H1 (cell line): ENCODE results near the gene EMC10.
A peak's percentile ranks its signal among the peaks of the same experiment; 100 is the strongest.

ENCODE experiments used
- CBX8 ChIP-seq: fragments of 300-800, 300-1000 bp; sonication (generic); IDR thresholded peaks from 2 replicates; pipeline ENCODE4 v1.7.1; 2016; ENCODE audit warnings: low read depth, low read length, borderline replicate concordance
- E2F6 ChIP-seq: IDR thresholded peaks from 2 replicates; pipeline ENCODE4 v1.6.1; 2012; ENCODE audit warnings: inconsistent platforms
- EP300 ChIP-seq, 2 experiments: IDR thresholded peaks; 1 replicate in 1 of 2; 2 replicates in 1 of 2; pipeline ENCODE4 v1.6.1; 2011 to 2012; ENCODE audit warnings: low read depth in 2 of 2, low read length in 2 of 2, mild to moderate bottlenecking in 2 of 2, borderline replicate concordance in 1 of 2, inconsistent platforms in 1 of 2, moderate library complexity in 1 of 2
- GABPA ChIP-seq: IDR thresholded peaks from 2 replicates; pipeline ENCODE4 v1.6.1; 2011; ENCODE audit warnings: mild to moderate bottlenecking, low read length, moderate library complexity, borderline replicate concordance; ENCODE audit not compliant: insufficient read depth
- HDAC2 ChIP-seq, 2 experiments: fragments of 300-600 bp in 1 of 2; sonication (generic) in 1 of 2; IDR thresholded peaks; 2 replicates each; pipeline ENCODE4 v1.6.1; 2011 to 2012; ENCODE audit warnings: low read depth in 2 of 2, low read length in 2 of 2, mild to moderate bottlenecking in 2 of 2, moderate library complexity in 2 of 2, borderline replicate concordance in 1 of 2, inconsistent platforms in 1 of 2
- POLR2AphosphoS5 ChIP-seq: IDR thresholded peaks from 2 replicates; pipeline ENCODE4 v1.6.1; 2011; ENCODE audit warnings: low read depth, low read length
- RFX5 ChIP-seq: IDR thresholded peaks from 2 replicates; pipeline ENCODE4 v1.6.1; 2011; ENCODE audit warnings: low read depth, low read length, improper control_type of control experiment, borderline replicate concordance
- SIN3A ChIP-seq, 2 experiments: IDR thresholded peaks in 1 of 2; conservative IDR thresholded peaks in 1 of 2; 2 replicates each; pipeline ENCODE4 v1.6.1; 2011 to 2012; ENCODE audit warnings: low read length in 2 of 2, improper control_type of control experiment in 1 of 2, low read depth in 1 of 2, mild to moderate bottlenecking in 1 of 2
- SRF ChIP-seq: IDR thresholded peaks from 2 replicates; pipeline ENCODE4 v1.6.1; 2011; ENCODE audit warnings: mild to moderate bottlenecking, low read depth, low read length, moderate library complexity
- TAF1 ChIP-seq: IDR thresholded peaks from 2 replicates; pipeline ENCODE4 v1.6.1; 2011; ENCODE audit warnings: mild to moderate bottlenecking, low read depth, low read length
- TF ChIP-seq, protein P1 (sequence below), 3 experiments: IDR thresholded peaks; 1 replicate in 2 of 3; 2 replicates in 1 of 3; pipeline versions ENCODE4 v1.5.1 to v1.6.1; 2011; ENCODE audit warnings: low read length in 3 of 3, mild to moderate bottlenecking in 3 of 3, inconsistent platforms in 2 of 3, low read depth in 1 of 3, moderate library complexity in 1 of 3; ENCODE audit not compliant: insufficient read depth in 1 of 3; ENCODE audit errors: control extremely low read depth in 1 of 3
- TF ChIP-seq, protein P2 (sequence below): IDR thresholded peaks from 2 replicates; pipeline ENCODE4 v1.6.1; 2011; ENCODE audit warnings: low read depth, mild to moderate bottlenecking, low read length; ENCODE audit not compliant: insufficient read depth
- TF ChIP-seq, protein P3 (sequence below): IDR thresholded peaks from 2 replicates; pipeline ENCODE4 v1.6.1; 2011; ENCODE audit warnings: low read length, improper control_type of control experiment
- TF ChIP-seq, protein P4 (sequence below): IDR thresholded peaks from 2 replicates; pipeline ENCODE4 v1.6.1; 2012; ENCODE audit warnings: low read length, inconsistent platforms

DNA sequence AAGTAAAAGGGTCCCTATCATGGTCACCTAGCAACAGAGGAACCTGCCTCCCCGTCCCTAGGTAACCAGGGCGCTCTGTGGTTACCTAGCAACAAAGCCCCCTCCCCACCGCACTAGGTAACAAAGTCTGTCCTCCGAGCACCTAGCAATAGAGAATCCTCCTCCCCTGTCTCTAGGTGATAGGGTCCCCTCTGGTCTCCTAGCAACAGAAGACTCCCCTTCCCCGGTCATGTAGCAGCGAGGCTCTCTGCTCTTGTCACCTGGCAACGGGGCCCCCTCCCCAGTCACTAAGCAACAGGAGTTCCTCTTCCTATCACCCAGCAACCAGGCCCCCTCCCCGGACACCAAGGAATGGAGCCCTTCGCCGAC lies 34.4 kb downstream of the EMC10 start:
- TF ChIP-seq, protein P1, sequence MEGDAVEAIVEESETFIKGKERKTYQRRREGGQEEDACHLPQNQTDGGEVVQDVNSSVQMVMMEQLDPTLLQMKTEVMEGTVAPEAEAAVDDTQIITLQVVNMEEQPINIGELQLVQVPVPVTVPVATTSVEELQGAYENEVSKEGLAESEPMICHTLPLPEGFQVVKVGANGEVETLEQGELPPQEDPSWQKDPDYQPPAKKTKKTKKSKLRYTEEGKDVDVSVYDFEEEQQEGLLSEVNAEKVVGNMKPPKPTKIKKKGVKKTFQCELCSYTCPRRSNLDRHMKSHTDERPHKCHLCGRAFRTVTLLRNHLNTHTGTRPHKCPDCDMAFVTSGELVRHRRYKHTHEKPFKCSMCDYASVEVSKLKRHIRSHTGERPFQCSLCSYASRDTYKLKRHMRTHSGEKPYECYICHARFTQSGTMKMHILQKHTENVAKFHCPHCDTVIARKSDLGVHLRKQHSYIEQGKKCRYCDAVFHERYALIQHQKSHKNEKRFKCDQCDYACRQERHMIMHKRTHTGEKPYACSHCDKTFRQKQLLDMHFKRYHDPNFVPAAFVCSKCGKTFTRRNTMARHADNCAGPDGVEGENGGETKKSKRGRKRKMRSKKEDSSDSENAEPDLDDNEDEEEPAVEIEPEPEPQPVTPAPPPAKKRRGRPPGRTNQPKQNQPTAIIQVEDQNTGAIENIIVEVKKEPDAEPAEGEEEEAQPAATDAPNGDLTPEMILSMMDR (IDR thresholded peaks at IDR 0.05; ENCODE audit: control extremely low read depth in 1 of 3, insufficient read depth in 1 of 3, low read depth in 1 of 3, low read length in 3 of 3), result no peak
- no peak for TF ChIP-seq CBX8
- TF ChIP-seq HDAC2 (IDR thresholded peaks at IDR 0.05; ENCODE audit: borderline replicate concordance in 1 of 2, low read depth in 2 of 2, low read length in 2 of 2), result peak in 1 of 2 experiments; percentile 17; a peak in 1 of 4 replicates
- no peak for TF ChIP-seq SRF
- peak; percentile 72 to 85; a peak in 1 of 4 replicates for TF ChIP-seq SIN3A (conservative IDR thresholded peaks at IDR 0.05 in 1 of 2, IDR thresholded peaks at IDR 0.05 in 1 of 2; ENCODE audit: low read depth in 1 of 2, low read length in 2 of 2)
- TF ChIP-seq TAF1, result no peak
- no peak for TF ChIP-seq RFX5
- TF ChIP-seq, protein P2, sequence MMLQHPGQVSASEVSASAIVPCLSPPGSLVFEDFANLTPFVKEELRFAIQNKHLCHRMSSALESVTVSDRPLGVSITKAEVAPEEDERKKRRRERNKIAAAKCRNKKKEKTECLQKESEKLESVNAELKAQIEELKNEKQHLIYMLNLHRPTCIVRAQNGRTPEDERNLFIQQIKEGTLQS, result no peak
- TF ChIP-seq, protein P3, sequence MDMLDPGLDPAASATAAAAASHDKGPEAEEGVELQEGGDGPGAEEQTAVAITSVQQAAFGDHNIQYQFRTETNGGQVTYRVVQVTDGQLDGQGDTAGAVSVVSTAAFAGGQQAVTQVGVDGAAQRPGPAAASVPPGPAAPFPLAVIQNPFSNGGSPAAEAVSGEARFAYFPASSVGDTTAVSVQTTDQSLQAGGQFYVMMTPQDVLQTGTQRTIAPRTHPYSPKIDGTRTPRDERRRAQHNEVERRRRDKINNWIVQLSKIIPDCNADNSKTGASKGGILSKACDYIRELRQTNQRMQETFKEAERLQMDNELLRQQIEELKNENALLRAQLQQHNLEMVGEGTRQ, result no peak
- TF ChIP-seq POLR2AphosphoS5, result peak; percentile 46; the same call in 1 of the 2 replicates
- TF ChIP-seq, protein P4, sequence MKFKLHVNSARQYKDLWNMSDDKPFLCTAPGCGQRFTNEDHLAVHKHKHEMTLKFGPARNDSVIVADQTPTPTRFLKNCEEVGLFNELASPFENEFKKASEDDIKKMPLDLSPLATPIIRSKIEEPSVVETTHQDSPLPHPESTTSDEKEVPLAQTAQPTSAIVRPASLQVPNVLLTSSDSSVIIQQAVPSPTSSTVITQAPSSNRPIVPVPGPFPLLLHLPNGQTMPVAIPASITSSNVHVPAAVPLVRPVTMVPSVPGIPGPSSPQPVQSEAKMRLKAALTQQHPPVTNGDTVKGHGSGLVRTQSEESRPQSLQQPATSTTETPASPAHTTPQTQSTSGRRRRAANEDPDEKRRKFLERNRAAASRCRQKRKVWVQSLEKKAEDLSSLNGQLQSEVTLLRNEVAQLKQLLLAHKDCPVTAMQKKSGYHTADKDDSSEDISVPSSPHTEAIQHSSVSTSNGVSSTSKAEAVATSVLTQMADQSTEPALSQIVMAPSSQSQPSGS, result no peak; the same call in 1 of the 2 replicates
- TF ChIP-seq EP300 (IDR thresholded peaks at IDR 0.05; ENCODE audit: borderline replicate concordance in 1 of 2, low read depth in 2 of 2, low read length in 2 of 2), result no peak
- TF ChIP-seq E2F6, result no peak
- no peak for TF ChIP-seq GABPA
